Bone marrow (tissue), 2 donors: ENCODE data around the gene DDT.
"Not testable (repeated sequence)": the region's sequence is repeated elsewhere in the genome, so short reads cannot be mapped to it uniquely, and the experiment has no call there.

Experiments
- DNase-seq, 2 donors: peaks; one replicate each; lab custom pipeline; 2025; lab: John Stamatoyannopoulos, UW

DDT gene

DNA sequence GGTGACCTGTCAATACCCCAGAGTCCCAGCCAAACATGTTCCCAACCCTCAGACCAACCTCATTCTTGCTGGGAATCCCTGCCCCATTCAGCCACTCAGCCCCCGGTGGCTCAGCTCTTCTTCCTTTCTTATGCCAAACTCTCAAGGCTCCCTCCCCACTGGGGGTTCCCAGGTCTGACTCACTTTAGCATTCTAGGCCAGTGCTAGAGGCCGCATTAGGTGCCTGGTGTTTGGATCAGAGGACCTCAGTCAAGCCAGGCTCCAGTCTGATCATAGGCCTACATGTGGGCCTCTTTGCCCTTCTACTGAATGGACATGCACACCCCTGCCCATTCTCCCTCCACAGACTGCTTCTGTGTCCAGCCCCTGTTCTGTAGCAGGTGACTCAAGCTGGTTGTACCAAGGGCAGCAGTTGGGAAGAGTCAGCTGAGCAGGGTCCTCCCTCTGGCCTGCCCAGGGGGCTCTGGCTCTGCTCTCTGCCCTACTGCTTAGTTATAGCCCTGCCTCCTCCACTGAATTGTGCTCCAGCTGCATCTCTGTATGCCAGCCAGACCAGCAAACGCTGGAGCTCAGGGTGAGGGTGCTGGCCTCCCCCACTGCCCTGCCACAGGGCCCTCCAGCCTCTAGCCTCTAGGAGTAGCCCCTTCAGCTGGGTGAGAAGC lies 15.5 kb upstream of the DDT start:
- not testable (repeated sequence) for DNase-seq

DNA sequence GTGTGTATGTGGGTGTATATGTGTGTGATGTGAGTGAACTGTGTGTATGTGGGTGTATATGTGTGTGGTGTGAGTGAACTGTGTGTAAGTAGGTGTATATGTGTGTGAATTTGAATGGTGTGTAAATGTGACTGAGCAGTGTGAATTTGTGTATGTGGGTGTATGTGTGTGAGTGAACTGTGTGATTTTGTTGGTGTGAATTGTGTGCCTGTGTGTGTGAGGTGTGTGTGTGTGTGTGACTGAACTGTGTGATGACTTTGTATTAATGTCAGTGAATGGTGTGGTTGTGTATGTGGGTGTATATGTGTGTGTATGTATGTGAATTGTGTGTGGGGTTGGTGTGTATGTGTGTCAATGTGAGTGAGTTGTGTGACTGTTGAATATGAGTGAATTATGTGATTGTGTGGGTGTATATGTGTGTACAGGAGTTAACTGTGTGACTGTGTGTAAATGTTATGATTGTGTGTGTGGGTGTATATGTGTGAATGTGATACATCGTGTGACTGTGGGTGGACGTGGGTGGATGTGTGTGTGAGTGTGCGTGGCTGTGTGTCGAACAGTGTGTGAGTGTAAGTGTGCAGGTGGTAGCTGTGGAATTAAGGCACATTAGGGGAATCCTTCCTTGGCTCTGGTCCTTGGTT lies 12.4 kb upstream of the DDT start:
- not testable (repeated sequence) for DNase-seq

DNA sequence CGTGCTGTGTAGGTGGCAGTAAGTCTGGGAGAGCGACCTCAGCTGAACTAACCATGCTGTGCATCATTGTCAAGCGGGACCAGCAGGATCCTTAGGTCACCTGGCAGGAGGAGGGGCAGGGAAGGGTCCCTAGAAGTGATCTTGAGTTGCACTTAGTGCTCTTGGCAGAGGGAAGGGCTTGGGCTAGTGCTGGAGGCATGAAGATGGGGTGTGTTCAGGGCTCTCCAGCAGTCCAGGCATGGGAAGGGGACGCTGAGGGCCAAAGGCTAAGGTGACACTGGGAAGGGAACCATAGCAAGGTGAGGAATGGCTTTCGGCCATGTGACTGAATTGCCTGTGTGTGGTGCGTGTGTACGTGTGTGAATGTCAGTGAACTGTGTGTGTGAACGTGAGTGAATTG lies 11.8 kb upstream of the DDT start:
- not testable (repeated sequence) for DNase-seq

DNA sequence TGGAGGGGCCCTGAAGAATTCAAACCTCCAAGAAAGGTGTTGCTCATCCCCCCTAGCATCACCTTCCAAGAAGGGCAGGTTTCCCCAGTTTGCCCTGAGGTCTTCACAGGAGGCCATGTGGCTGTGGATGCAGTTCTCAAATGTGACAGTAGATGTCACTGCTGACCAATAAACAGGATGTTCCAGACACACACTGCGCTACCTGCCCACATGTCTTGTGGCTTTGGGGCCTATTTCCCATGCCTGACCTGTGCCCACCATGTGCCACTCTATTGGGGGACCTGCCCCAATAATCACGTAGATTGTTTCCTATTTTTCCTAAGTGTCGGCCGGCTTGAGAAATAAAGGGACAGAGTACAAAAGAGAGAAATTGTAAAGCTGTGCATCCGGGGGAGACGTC lies 10.2 kb upstream of the DDT start:
- DNase-seq, result peak in 1 of 2 donors; percentile 9

DNA sequence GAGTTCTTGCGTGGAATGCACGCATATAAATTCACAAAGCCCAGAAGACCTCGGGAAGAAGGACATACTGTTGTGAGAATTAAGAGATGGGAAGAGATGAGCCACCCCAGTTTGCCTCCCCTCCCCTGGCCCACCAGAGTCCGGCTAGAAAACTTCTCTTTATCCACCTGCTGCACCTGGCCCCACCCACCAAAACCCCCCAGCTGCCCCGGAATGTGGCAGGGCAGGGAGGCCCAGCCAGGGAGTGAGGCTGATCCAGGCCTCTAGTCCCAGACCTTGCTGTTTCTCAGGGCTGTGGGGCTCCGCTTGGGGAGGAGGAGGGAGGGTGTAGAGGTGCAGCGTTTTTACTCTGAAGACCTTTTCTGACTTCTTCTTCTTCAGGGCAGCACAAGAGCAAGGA lies 6.3 kb upstream of the DDT start:
- not testable (repeated sequence) for DNase-seq

DNA sequence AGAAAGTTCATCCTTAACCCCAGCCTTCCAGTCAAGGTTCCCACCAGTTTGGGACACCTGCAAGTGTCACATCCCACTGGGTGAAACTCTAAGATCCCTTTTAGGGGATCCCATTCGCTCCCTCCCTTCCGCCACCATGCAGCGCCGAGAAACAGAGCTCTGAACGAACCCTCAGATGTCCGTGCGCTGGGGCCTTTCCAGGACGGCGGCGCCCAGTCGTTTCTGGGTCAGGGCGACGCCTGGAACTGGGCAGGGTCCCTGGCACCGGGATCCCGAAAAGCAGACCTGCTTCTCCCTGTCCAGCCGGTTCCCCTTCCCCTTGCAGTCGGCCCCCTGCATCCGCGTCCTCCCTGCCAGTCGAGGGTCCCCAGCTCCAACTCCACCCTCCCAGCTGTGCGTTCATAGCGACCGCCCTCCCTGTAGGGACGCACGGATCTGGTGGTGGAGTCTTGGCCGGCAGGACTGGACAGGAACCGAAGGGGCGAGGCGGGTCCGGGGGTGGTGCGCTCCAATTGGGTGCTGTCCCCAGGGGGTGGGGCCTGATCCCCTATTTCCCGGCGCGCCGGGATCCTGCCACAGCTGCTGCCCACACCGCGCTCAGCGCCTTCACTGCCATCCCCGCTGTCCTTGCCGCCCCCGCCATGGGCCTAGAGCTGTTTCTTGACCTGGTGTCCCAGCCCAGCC lies 5.5 kb upstream of the DDT start, which contains the start of gene GSTT2:
Gene GSTT2 (plus strand): TSS at position 578 of the 684 bp plus-strand sequence.
- DNase-seq, result not testable (repeated sequence)

DNA sequence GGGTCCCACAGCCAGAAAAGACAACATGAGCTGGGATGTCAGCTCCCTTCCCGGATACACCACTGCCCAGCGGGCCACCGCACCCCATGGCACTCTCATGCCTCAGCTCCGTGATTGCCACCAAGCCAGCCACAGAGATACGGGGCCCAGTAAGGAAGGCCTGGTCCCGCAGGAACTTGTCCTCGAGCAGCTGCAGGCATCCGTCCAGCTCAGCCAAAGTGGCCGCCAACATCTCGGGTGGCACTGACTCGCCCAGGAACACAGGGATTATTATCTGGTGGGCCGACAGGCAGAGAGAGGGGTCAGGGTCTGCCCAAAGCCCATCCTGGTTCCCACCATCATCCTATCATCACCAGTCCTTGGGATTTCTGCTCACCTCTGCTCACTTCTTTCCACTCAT lies 3.1 kb upstream of the DDT start:
- not testable (repeated sequence) for DNase-seq

DNA sequence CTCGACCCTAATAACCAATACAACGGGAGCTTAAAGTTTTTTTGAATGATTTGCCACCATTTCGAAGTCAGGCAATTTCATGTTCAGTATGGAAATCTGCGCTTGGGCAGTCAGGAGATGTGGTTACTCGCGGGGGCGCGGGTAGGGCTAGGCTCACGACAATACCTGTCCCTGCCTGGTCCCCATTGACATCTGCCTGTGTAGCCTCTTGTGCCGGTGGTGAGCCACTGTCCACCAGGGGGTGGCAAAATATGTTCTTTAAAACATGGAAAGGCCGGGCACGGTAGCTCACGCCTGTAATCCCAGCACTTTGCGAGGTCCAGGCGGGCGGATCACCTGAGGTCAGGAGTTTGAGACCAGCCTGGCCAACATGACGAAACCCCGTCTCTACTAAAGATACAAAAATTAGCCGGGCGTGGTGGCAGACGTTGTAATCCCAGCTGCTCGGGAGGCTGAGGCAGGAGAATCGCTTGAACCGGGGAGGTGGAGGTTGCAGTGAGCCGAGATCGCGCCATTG lies 653 bp upstream of the DDT start:
- DNase-seq, result not testable (repeated sequence)

DNA sequence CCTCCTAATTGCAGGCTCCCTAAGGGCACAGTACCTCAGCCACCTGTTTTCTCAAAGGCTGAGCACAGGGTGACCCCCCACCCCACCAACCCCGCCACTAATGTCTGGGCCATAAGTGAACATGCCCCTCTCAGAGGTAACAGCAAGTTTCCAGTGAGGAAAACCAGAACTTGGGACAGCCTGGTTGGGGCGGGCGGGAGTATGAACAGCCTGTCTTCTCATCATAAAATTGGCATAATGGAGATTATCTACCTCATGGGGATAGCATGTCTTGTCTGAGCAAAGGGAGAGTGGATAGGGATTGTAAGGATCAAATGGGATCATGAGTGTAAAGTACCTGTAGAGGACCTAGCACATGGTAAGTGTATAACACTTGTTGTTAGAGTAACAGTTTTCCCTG lies 2.3 kb downstream of the DDT start:
- not testable (repeated sequence) for DNase-seq

DNA sequence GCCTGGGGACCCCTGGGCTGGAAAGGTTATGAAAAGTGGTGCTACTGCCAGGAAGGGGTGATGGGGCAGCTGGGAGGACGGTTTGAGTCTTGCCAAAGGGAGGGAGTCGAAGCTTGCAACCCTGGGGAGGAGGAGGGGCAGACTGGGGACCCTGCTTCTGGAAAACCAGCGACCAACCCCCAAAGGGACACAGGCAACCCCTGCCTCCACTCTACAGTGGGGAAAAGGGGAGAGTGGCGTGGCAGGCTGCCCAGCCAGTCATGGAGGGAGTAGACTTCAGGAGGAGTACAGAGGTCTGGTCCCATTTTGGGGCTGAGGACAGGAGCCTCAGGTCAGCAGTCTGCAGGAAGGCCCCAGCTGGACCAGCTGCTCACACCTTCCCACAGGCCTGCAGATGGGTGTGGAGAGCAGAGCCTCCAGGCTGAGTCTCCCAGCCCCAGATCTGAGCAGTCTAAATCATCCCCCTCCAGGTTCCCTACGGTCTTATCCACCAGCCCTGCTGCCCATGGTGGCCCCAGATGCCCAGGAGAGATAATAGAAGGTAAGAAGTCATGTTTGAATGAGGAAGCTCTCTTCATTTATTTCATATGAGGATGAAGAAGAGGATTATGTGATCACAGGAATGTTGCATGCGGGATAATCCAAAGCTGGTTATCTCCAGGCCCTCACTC lies 3.3 kb downstream of the DDT start:
- no peak for DNase-seq

DNA sequence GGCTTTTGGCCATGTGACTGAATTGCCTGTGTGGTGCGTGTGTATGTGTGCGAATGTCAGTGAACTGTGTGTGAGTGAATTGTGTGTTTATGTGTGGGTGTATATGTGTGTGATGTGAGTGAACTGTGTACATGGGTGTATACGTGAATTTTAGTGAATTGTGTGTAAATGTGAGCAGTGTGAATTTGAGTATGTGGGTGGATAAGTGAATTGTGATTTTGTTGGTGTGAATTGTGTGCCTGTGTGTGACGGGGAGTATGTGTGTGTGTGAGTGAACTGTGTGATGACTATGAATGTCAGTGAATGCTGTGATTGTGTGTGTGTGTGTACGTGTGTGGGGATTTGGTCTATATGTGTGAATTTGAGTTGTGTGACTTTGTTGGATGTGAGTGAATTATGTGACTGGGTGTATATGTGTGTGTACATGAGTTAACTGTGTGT lies 4.0 kb downstream of the DDT start:
- no peak for DNase-seq

DNA sequence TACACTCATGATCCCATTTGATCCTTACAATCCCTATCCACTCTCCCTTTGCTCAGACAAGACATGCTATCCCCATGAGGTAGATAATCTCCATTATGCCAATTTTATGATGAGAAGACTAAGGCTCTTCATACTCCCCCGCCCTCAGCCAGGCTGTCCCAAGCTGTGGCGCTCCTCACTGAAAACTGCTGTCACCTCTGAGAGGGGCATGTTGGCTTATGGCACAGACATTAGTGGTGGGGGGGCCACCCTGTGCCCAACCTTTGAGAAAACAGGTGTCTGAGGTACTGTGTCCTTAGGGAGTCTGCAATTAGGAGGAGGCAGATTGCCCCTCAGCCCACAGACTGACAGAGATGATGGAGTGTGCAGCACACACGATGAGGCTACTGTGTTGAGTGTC lies 5.2 kb downstream of the DDT start:
- no peak for DNase-seq

DNA sequence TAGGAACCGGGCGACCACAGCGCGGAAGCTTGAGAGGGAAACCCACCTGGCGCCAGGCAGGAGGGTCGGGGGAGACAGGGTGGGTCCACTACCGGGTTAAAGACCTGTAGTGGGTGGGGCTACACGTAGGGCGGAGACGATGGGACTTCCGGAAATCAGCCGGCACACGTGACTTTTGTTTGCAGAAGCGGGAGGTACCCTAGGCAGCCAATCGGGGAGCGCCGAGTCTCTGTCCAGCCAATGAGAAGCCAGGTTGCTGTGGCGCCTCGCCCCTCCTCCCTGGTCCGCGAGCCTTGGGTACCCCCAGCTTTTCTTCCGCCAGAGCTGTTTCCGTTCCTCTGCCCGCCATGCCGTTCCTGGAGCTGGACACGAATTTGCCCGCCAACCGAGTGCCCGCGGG lies 7.7 kb downstream of the DDT start, which contains the start of gene DDTL:
Gene DDTL (plus strand): TSS at position 321 of the 400 bp plus-strand sequence. CDS start 27 bp downstream, at position 348.
- not testable (repeated sequence) for DNase-seq

DNA sequence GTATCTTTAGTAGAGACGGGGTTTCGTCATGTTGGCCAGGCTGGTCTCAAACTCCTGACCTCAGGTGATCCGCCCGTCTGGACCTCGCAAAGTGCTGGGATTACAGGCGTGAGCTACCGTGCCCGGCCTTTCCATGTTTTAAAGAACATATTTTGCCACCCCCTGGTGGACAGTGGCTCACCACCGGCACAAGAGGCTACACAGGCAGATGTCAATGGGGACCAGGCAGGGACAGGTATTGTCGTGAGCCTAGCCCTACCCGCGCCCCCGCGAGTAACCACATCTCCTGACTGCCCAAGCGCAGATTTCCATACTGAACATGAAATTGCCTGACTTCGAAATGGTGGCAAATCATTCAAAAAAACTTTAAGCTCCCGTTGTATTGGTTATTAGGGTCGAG lies 8.1 kb downstream of the DDT start:
- not testable (repeated sequence) for DNase-seq

DNA sequence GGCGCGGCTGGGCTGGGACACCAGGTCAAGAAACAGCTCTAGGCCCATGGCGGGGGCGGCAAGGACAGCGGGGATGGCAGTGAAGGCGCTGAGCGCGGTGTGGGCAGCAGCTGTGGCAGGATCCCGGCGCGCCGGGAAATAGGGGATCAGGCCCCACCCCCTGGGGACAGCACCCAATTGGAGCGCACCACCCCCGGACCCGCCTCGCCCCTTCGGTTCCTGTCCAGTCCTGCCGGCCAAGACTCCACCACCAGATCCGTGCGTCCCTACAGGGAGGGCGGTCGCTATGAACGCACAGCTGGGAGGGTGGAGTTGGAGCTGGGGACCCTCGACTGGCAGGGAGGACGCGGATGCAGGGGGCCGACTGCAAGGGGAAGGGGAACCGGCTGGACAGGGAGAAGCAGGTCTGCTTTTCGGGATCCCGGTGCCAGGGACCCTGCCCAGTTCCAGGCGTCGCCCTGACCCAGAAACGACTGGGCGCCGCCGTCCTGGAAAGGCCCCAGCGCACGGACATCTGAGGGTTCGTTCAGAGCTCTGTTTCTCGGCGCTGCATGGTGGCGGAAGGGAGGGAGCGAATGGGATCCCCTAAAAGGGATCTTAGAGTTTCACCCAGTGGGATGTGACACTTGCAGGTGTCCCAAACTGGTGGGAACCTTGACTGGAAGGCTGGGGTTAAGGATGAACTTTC lies 13.0 kb downstream of the DDT start, which contains the start of gene GSTT2B:
Gene GSTT2B (minus strand): TSS at position 112 of the 688 bp plus-strand sequence. CDS start 64 bp downstream, at position 48.
- not testable (repeated sequence) for DNase-seq

DNA sequence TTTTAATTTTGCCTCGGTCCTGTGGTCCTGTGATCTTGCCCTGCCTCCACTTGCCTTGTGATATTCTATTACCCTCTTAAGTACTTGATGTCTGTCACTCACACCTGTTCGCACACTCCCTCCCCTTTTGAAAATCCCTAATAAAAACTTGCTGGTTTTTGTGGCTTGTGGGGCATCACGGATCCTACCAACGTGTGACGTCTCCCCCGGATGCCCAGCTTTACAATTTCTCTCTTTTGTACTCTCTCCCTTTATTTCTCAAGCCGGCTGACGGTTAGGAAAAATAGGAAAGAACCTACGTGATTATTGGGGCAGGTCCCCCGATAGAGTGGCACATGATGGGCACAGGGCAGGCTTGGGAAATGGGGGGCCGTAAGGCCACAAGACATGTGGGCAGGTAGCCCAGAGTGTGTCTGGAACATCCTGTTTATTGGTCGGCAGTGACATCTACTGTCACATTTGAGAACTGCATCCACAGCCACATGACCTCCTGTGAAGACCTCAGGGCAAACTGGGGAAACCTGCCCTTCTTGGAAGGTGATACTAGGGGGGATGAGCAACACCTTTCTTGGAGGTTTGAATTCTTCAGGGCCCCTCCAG lies 17.8 kb downstream of the DDT start:
- peak; percentile 28 to 58 for DNase-seq

DNA sequence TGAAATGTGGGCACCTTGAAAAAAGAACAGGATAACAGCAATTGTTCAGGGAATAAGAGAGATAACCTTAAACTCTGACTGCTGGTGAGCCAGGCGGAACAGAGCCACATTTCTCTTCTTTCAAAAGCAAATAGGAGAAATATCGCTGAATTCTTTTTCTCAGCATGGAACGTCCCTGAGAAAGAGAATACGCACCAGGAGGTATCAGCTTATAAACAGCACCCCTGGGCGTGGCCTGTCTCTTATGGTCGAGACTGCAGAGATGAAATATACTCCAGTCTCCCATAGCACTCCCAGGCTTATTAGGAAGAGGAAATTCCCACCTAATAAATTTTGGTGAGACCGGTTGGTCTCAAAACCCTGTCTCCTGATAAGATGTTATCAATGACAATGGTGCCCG lies 18.4 kb downstream of the DDT start:
- DNase-seq, result not testable (repeated sequence)

DNA sequence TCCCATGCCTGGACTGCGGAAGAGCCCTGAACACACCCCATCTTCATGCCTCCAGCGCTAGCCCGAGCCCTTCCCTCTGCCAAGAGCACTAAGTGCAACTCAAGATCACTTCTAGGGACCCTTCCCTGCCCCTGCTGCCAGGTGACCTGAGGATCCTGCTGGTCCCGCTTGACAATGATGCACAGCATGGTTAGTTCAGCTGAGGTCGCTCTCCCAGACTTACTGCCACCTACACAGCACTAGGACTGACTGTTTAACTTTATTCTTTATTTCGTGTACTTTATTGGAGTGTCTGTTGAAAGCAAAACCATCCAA lies 19.3 kb downstream of the DDT start:
- DNase-seq, result not testable (repeated sequence)

DNA sequence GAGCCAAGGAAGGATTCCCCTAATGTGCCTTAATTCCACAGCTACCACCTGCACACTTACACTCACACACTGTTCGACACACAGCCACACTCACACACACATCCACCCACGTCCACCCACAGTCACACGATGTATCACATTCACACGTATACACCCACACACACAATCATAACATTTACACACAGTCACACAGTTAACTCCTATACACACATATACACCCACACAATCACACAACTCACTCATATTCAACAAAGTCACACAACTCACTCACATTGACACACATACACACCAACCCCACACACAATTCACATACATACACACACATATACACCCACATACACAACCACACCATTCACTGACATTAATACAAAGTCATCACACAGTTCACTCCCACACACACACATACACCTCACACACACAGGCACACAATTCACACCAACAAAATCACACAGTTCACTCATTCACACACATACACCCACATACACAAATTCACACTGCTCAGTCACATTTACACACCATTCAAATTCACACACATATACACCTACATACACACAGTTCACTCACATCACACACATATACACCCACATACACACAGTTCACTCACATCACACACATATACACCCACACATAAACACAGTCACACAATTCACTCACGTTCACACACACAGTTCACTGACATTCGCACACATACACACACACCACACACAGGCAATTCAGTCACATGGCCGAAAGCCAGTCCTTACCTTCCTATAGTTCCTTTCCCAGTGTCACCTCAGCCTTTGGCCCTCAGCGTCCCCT lies 19.8 kb downstream of the DDT start:
- not testable (repeated sequence) for DNase-seq

DNA sequence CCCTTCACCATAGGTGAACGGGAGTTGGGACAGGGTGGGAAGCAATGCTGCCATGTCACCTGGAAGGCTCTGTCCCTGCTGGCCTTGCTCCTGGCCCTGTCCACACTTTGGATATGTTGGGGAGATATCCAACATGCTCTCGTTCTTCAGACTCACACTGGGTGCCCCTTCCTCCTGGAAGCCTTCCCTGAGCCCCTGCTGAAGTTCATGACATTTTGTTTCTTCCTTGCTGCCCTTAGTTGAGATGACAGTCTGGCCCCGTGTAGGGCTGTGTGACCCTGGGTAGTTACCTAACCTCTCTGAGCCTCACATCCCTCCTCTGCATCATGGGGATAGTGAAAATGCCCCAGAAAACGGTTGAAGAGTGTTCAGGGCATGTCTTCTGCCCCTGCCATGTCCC lies 20.8 kb downstream of the DDT start:
- not testable (repeated sequence) for DNase-seq
